Superior temporal gyrus (tissue), 1 donor: ENCODE data around the gene NOC2L.
"Not testable (repeated sequence)": the region's sequence is repeated elsewhere in the genome, so short reads cannot be mapped to it uniquely, and the experiment has no call there.

Experiments
- DNase-seq: peaks from one replicate; pipeline ENCODE4 v3.0.0-alpha.2; 2016; ENCODE audit errors: extremely low spot score

The NOC2L gene

DNA sequence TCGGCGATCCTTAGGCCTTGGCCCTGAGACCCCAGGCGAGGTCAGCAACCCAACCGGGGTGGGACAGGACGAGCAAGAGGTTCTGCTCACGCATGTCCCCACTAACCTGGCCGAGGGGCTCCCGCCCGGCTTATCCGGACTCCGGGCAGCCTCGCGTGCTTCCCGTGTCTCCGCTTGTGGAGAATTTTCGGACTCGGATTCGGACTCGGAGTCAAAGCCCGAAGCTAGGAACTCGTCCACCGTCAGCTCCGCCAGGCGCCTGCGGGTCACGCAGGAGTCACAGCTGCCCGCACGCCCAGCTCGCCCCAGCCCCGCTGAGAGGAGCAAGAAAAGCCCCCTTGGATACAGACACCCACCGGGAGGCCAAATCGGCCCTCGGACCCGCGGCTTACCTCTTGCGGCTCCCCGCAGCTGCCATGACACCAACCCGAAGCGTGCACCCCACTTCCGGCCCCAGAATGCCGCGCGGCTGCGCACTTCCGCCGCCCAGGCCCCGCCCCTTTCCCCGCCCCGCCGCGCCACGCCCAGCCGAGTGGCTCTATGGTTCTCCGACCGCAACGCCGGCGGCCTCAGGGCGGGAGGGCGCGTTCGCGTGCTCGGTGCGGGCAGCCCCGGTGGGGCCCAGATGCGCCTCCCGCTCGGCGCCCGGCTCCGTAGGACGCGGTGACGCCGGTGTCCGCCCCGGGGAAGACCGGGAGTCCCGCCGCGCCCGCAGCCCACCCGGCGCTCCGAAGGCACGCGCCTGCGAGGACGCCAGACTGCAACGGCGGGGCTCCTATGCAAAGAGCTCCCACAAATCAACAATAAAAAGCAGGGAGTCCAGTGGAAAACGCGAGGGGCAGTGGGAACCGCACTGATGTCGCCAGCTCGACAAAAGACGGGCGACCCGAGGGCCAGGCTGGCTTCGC, at the start of gene NOC2L:
TSS of gene NOC2L (minus strand) at position 434 of the 908 bp plus-strand sequence. CDS start at position 418, 16 bp downstream.
- DNase-seq: peak; percentile 86

DNA sequence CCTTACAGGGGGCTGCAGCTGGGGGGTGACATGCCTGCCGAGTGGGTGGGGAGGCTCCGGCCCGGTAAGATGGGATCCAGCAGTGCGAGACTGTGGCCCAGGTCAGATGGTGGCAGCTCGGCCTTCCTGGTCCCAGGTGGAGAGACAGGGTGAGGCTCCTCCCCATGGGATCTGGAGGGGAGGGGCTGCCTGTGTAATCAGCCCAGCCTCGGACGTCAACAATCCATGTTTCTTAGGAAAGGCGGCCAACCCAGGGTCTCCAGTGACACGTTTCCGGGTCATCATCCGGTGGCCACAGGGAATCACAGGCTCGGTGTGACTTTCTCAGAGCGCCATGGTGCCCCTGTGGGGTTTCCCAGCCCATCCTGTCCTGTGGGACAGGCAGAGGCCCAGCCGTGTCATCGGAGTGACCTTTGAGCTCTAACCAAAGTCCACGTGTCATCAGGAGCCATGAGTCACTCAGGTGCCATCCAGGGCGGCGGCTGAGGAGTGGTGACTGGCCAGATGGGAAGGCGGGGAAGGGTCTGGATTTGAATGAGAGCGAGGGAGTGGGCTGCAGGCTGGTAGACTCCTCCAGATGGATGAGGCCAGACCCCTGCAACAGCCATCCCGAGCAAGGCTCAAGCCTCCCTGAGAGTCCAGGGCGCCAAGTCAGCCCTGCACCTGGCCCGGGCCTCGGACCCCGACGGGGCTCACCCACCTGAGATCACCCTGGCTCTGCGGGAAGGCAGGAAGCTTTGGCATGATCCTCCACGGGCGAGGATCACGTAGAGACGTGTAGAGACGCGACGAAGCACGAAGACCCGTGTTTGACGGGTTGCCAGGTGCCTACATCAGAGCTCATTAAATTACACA, 47.5 kb upstream of the NOC2L start:
- DNase-seq: no peak

- no peak for DNase-seq
These were observed 46.8 kb upstream of the NOC2L start for GRCh38 chr1:1005774-1006304.

DNA sequence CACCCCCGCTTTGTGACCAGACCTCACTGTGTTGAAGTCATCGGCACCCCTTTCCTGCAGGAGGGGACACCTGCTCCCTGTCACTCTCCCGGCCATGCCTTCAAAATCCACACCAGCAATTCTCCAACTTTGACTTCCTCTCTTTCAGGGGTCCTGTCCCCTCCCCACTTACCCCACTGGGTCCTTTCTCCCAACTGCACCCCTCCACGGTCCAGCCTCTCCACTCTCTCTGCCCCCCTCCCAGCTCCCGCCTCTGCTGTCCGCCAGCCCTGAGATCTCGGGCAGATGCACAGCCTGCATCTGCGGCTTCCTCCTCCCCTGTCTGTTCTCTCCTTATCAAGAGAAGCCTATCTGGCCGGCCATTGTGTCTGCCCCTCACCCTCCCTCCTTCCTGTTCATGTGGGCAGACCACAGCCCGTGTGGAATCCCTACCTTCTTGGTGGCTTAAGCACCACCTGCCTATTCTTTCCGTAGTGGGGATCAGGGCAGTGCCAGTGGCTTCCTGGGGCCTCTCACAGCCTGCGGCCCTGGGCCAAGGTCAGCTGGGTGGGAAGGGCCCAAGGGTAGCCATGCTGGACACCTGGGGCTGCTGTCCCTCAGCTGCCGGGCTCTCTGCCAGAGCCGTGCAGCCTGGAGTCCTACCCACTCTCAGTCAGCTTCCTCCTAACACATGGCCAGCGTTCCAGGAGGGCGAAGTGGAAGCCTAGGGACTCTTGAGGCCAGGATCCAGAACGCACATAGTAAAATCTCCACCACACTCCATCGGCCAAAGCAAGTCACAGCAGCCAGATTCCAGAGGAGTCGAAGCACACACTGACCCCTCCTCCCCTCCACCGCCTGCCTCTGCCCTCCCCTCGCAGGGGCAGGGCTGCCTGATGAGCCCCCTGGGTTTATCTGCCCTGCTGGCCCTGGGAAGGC, 46.0 kb upstream of the NOC2L start:
- no peak for DNase-seq

DNA sequence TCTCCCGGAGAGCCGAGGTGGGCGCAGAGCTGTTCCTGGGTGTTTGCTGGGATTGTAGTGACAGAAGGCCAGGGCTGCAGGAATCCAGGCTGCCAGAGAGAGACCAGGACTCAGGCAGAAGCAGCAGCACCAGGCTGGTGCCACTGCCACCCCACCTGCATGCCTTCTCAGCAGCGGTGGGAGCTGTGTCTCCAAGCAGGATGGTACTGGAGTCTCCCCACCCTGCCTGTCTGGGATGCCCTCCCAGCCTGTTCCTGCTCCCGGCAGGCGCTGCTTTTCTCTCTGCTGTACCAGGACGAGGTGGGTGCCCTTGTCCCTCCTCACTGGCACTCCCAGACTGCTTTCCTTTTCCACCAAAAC, 45.3 kb upstream of the NOC2L start:
- DNase-seq: no peak

DNA sequence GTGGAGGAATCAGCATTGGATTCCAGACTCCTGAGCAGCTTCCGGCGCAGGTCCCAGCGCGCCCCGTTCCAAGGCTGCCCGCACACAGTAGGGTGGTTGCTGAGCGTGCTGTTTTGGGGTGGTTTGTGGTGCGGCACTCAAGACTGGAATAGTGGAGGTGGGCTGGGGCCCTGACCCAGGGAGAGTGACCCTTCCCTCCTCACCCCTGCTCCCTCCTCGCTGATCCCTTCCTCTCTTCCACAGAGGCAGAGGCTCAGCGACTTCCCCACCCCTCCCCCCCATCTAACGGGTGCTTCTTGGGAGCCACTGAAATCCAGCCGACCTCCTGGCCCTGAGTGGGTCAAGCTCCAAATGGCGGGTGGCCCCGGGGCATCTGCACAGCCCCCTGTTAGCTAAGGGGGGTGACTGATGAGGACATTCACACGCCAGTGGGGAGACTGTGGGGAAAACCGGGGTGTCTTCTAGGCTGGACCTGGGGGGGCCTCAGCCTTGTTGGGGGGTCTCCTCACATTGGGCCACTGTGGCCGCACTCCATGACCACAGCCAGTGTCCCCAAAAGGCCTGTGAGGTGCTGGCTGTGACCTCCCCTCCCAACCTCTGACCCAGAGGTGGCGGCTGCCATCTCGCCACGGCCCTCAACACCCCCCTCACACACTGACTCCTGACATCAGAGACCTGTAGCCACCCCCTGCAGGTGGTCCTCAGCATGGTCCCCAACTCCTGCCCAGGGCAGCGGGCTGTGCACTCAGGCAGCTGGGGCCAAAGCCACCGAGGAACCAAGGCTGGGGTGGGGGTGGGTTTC, 44.8 kb upstream of the NOC2L start:
- DNase-seq: no peak

DNA sequence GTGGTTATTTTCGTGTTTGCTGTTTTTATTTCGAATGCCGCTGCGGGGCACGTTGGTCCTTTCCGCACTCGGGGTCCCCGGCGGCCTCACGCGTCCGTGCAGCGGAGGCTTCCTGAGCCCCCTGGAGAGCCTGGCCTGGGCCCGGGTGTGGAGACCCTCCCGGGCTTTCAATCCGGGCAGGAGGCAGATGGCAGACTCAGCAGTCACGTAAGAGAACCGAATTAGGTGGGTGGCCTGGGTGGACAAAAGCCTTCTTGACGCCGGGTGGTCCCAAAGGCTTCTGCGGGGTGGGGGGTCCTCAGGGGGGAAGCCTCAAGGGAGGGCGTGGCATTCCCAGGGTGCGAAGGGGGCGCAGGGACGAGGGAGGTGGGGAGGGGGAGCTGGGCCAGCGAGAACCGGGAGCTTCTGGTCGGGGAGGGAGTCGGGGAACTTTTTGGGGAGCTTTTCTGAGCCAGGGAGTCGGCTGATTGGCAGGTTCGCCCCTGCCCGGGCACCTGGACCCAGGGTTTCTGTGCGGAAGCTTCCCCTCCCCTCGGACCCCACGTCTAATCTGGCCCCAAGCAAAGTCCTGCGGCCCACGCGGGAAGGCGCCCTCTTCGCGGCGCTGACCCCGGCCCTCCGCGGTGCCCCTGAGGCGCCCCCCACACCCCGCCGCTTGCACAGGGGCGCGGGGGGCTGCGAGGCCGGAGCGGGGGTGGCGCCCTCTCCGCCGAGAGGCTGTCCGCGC, 42.2 kb upstream of the NOC2L start:
- no peak for DNase-seq

- DNase-seq: no peak
These were observed 41.5 kb upstream of the NOC2L start for GRCh38 chr1:1000357-1001056.

DNA sequence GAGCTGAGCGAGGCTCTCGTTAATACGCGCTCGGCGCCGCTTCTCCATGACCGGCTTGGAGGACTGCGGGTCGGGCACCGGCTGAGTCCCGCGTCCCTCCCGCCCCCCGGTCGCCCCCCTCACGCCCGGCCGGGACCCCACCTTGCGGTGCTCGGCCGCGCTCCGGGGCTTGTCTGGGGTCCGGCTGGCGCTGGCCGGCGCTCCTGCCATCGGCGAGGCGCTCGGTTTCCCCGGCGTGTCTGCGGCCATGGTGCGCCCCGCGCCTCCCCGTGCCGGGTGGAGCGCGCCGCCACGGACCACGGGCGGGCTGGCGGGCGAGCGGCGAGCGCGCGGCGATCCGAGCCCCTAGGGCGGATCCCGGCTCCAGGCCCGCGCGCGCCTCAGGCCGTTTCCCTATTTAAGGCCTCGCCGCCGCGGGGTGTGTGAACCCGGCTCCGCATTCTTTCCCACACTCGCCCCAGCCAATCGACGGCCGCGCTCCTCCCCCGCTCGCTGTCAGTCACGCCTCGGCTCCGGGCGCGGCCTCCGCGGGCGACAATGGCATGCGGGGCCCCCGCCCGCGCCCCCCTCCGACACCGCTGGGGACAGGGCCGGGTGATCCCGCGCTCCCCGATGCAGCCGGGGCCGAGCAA, 40.8 kb upstream of the NOC2L start, which contains the start of gene HES4:
TSS of gene HES4 (minus strand) at position 373 of the 632 bp plus-strand sequence. CDS start at position 249, 124 bp downstream.
- DNase-seq: peak; percentile 38

DNA sequence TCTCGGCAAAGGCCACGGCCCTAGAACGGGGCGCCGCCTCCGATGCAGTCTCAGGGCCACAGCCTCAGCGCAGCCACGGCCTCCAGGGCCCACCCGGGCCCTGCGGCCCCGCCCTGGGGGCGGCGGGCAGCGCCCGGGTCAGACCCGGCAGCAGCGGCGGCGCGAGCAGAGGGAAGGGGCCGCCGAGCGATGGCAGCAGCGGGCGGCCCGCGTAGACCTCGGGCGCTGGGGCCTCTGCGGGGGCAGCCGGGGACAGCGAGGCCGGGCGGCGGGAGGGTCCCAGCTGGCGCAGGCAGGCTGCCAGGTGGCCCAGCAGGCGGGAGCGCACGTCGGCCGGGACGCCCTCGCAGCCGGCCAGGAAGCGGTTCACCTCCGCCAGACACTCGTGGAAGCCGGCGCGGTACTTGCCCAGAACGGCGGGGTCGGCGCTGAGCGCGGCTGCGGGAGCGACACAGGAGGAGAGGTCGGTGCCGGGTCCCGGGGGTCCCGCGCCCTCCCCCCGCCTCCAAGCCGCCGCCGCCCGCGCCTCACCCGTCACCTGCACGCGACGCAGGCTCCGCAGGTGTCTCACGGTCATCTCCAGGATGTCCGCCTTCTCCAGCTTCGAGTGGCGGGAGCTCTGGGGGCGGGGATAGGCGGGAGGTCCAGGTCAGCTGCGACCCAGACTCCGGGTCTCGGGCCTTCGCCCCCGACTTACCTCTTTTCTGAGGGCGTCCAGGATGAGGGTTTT, 40.1 kb upstream of the NOC2L start:
- no peak for DNase-seq

DNA sequence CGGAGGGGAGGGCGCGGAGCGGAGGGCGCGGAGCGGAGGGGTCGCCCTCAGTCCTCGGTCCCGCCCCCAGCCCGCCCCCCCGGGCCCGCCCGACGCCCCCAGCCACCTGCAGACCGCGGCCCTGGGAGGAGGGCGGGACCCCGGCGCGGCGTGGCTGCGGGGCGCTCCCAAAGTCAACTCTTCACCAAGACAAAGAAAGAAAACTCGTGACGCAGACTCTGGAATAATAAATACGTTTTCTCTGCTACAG, 39.6 kb upstream of the NOC2L start:
- DNase-seq: no peak

- no peak for DNase-seq
These were observed 39.1 kb upstream of the NOC2L start for GRCh38 chr1:997993-998744.

DNA sequence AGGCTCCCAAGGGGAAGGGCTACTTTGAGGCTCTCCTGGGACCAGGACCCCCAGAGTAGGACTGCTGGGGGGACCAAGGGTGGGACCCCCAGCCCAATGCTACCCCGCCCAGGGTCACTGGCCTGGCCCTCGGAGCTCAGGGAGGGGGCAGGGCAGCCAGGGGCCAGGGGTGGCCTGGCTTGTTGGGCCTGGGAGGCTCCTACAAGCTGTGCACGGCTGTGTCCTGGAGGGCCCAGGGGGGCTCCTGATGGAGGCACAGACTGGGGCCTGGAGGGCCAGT, 38.6 kb upstream of the NOC2L start:
- DNase-seq: no peak

- no peak for DNase-seq
These were observed 38.0 kb upstream of the NOC2L start for GRCh38 chr1:996851-997712.

DNA sequence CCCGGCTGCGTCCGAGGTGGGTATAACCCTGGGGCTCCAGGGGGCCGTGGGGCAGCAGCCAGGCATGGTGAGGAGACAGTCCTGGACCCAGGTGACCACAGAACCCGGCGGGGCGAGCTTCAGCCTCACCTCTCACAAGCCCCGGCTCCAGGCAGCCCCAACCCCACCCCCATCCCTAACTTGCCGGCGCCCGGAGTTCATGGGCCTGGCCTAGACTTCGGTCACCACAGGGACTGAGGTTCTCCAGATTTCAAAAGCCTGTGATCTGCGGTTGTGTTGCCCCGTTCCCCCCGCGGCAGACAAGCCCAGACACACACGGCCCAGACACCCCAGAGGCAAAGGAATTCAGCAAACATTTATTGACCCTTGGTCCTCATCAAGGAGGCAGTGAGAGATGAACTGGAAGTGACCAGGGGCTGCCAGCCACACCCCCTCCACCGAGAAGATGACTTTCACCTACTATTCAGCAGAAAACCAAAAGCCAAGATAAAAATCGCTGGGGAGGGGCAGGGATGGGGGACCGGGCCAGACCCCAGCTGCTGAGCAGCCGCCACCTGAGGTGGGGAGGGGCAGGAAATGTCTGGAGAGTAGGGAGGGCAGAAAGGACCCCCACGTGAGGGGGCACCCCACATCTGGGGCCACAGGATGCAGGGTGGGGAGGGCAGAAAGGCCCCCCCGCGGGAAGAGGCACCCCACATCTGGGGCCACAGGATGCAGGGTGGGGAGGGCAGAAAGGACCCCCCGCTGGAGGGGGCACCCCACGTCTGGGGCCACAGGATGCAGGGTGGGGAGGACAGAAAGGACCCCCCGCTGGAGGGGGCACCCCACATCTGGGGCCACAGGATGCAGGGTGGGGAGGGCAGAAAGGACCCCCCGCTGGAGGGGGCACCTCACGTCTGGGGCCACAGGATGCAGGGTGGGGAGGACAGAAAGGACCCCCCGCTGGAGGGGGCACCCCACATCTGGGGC, 36.9 kb upstream of the NOC2L start:
- no peak for DNase-seq

DNA sequence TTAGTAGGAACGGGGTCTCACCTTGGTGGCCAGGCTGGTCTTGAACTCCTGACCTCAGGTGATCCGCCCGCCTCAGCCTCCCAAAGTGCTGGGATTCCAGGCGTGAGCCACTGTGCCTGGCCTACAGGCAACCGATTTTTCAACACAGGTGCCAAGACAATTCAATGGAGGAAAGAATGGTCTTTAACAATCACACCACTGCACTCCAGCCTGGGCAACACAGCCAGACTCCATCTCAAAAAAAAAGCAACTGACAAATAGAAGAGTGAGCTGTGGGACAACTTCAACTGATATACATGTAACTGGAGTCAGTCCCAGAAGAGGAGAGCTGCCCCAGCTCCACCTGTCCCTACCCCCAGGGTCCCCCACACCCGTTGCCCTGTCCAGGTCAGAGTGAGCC, 35.5 kb upstream of the NOC2L start:
- DNase-seq: not testable (repeated sequence)
